WI38 (cell line): ENCODE results near the gene TMEM119.

Source experiments
- H3K4me3 ChIP-seq: 2 replicates; pipeline ENCODE4 v1.5.1; 2011; ENCODE audit warnings: low read depth, mild to moderate bottlenecking, control low read depth, low read length
- CTCF ChIP-seq: IDR thresholded peaks from 2 replicates; pipeline ENCODE4 v1.5.1; 2012; ENCODE audit warnings: low read depth, mild to moderate bottlenecking, control low read depth, low read length

The TMEM119 gene

GRCh38 chr12:108582978-108583770 lies 14.7 kb downstream of the TMEM119 start:
- H3K4me3 ChIP-seq, result no peak overlapping the region
- TF ChIP-seq CTCF, result no peak

GRCh38 chr12:108582509-108582908 lies 15.4 kb downstream of the TMEM119 start:
- TF ChIP-seq CTCF, result no peak
- H3K4me3 ChIP-seq, result no peak overlapping the region

- no peak overlapping the region for H3K4me3 ChIP-seq
- TF ChIP-seq CTCF, result no peak
Measured at GRCh38 chr12:108581311-108582227, 16.3 kb downstream of the TMEM119 start.

DNA sequence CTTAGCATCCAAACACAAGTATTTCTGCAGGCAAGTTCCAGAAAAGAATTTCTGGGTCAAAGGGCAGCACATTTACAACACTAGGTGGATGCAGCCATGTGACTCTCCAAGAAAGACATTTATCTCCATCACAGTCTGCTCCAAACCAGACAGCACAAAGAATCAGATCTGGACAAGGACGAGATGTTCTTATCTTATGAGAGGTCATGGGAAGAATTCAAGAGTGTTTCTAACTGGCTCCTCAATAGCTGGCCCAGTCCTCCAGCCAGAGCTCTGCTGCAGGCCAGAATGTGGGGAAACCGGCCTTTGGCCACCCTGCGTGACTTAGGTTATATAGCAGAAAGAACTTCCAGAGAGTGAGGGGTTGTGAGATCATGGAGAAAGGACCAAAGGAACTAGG lies 17.4 kb downstream of the TMEM119 start:
- no peak for TF ChIP-seq CTCF
- H3K4me3 ChIP-seq, result no peak overlapping the region

DNA sequence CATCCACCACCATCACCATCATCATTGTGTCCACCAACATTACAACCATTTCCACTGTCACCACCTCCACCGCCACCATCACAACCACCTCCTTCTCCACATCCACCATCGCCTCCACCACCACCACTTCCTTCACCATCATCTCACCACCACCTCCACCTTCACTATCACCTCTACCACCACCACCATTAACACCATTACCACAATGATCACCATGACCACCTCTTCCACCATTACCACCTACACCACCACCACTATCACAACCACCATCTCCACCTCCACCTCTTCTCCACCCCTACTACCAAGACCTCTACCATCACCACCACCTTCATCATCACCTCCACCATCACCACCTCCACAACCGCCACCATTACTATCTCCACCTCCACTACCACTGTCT lies 19.1 kb downstream of the TMEM119 start:
- no peak overlapping the region for H3K4me3 ChIP-seq

DNA sequence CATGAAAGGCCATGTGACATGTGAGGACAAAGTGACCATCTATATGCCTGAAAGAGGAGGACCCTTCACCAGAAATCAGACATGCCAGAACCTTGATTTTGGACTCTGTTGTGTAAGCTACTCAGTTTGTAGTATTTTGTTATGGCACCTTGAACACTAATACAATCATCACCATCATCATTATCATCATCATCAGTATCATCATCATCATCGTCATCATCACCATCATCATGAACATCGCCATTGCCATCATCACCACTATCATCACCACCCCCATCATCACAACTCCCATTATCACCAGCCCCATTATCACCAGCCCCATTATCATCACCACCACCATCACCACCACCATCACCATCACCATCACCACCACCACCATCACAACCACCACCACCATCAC lies 19.6 kb downstream of the TMEM119 start:
- TF ChIP-seq CTCF, result no peak
- H3K4me3 ChIP-seq, result no peak overlapping the region

More for the DNA sequence above, 19.1 kb downstream of the TMEM119 start:
- TF ChIP-seq CTCF, result no peak

- no peak overlapping the region for H3K4me3 ChIP-seq
- no peak for TF ChIP-seq CTCF
Measured at GRCh38 chr12:108577458-108577857, 20.4 kb downstream of the TMEM119 start.
